ENCODE results near the gene HAUS7. TPM values are rescaled to one million over a fixed set of nuclear protein-coding genes. Genes with fewer than 3 reads are reported as not detected.

Gene HAUS7
- polyA plus RNA-seq, 2 of the 4 experiments (the other 2 are of a cell fraction), result 39.1 to 53.6 TPM

- Histone ChIP-seq H3K27ac (no peak overlapping the region), H3K9me3 (no peaks in the 10 kb centered on the region), H3K4me1 (no peaks in the 10 kb centered on the region), H3K4me2 (no peak overlapping the region), H3K4me3 (no peak overlapping the region)
- ATAC-seq (no peak), FAIRE-seq (no peak), DNase-seq (ENCODE audit: low read depth in 1 of 2, low spot score in 1 of 2) (no peak)
- POLR2A ChIA-PET, result no interaction called here
- 31% methylated on average over 7 of the region's 7 CpGs for WGBS (ENCODE audit: missing lambda C conversion rate)
- no peak for TF ChIP-seq USF2 (IDR thresholded peaks at IDR 0.05)
- TF ChIP-seq ZSCAN20 (CRISPR knock-in tag; IDR thresholded peaks at IDR 0.05), result no peak
- TF ChIP-seq EP300 (IDR thresholded peaks at IDR 0.05), result no peak
- TF ChIP-seq MYC (IDR thresholded peaks at IDR 0.05; ENCODE audit: borderline replicate concordance, low read length), result no peak
- TF ChIP-seq CHD4 (IDR thresholded peaks at IDR 0.05; ENCODE audit: borderline replicate concordance), result no peak
- no peak for TF ChIP-seq CHD2 (IDR thresholded peaks at IDR 0.05; ENCODE audit: low read length, partially characterized antibody)
- no peak for TF ChIP-seq RAD21 (conservative IDR thresholded peaks at IDR 0.05 in 1 of 2, IDR thresholded peaks at IDR 0.05 in 1 of 2)
- no peak for TF ChIP-seq HOXB5 (CRISPR knock-in tag; IDR thresholded peaks at IDR 0.05)
- no peak for TF ChIP-seq HDAC2 (IDR thresholded peaks at IDR 0.05)
- no peak for TF ChIP-seq HMGXB4 (CRISPR knock-in tag; IDR thresholded peaks at IDR 0.05; ENCODE audit: borderline replicate concordance)
- no peak for TF ChIP-seq GATA3 (IDR thresholded peaks at IDR 0.05; ENCODE audit: borderline replicate concordance)
- no peak for TF ChIP-seq TFCP2L1 (CRISPR knock-in tag; IDR thresholded peaks at IDR 0.05)
- TF ChIP-seq ESRRA (IDR thresholded peaks at IDR 0.05; ENCODE audit: borderline replicate concordance, low read length), result no peak
- TF ChIP-seq RFX5 (IDR thresholded peaks at IDR 0.05), result no peak
- TF ChIP-seq CEBPB (IDR thresholded peaks at IDR 0.05), result no peak
- CTCF ChIA-PET, result interaction anchor here (1.6 kb wide), 2 partner anchors 53 to 374 kb away, joined by 3 read pairs; no protein-coding TSS in a partner anchor
These were observed 63.5 kb downstream of the HAUS7 start for GRCh38 chrX:153406903-153407302.

- DNase-seq (ENCODE audit: low read depth in 1 of 2, low spot score in 1 of 2) (no peak), ATAC-seq (no peak), FAIRE-seq (no peak)
- Histone ChIP-seq H3K4me3 (no peak overlapping the region), H3K9me3 (no peaks in the 10 kb centered on the region), H3K4me1 (no peaks in the 10 kb centered on the region), H3K4me2 (no peak overlapping the region), H3K27ac (no peak overlapping the region)
- TF ChIP-seq REST (IDR thresholded peaks at IDR 0.05) (no peak), HEYL (CRISPR knock-in tag; IDR thresholded peaks at IDR 0.05) (no peak)
- ChIA-PET POLR2A (no interaction called here), CTCF (interaction anchor here (1.5 to 1.7 kb wide), 4 partner anchors 13 to 373 kb away, joined by 3 to 4 read pairs (median 3); no protein-coding TSS in a partner anchor)
- WGBS (ENCODE audit: missing lambda C conversion rate), result 61% methylated on average over 9 of the region's 9 CpGs
These were observed 64.4 kb downstream of the HAUS7 start for GRCh38 chrX:153406011-153406410.

- no peak overlapping the region for H3K4me2 ChIP-seq
- no peak for FAIRE-seq
- DNase-seq (ENCODE audit: low read depth in 1 of 2, low spot score in 1 of 2), result no peak
- CTCF ChIA-PET, result interaction anchor here (1.5 to 1.7 kb wide), 3 partner anchors 13 to 56 kb away, joined by 3 to 4 read pairs (median 3); no protein-coding TSS in a partner anchor
- no peaks in the 10 kb centered on the region for H3K4me1 ChIP-seq
- ATAC-seq, result no peak
- 22% methylated on average over 4 of the region's 5 CpGs for WGBS (ENCODE audit: missing lambda C conversion rate)
- H3K4me3 ChIP-seq, result no peak overlapping the region
- no peak overlapping the region for H3K27ac ChIP-seq
- POLR2A ChIA-PET, result no interaction called here
- no peaks in the 10 kb centered on the region for H3K9me3 ChIP-seq
- no peak for TF ChIP-seq RFX5 (IDR thresholded peaks at IDR 0.05)
- TF ChIP-seq PHF8 (IDR thresholded peaks at IDR 0.05; ENCODE audit: borderline replicate concordance, low read depth), result no peak
- no peak for TF ChIP-seq TP53 (CRISPR knock-in tag; IDR thresholded peaks at IDR 0.05)
- TF ChIP-seq POLR2AphosphoS2 (conservative IDR thresholded peaks at IDR 0.05; ENCODE audit: low read length), result no peak
- TF ChIP-seq ELK1 (IDR thresholded peaks at IDR 0.05; ENCODE audit: low read depth, low read length), result no peak
- TF ChIP-seq HOXB13 (CRISPR knock-in tag; IDR thresholded peaks at IDR 0.05; ENCODE audit: low read depth), result no peak
- TF ChIP-seq MAZ (IDR thresholded peaks at IDR 0.05; ENCODE audit: borderline replicate concordance, low read depth, low read length), result no peak
- no peak for TF ChIP-seq BHLHE40 (IDR thresholded peaks at IDR 0.05; ENCODE audit: low read depth, low read length)
- no peak for TF ChIP-seq ZSCAN20 (CRISPR knock-in tag; IDR thresholded peaks at IDR 0.05)
- no peak for TF ChIP-seq RAD21 (conservative IDR thresholded peaks at IDR 0.05 in 1 of 2, IDR thresholded peaks at IDR 0.05 in 1 of 2)
- no peak for TF ChIP-seq ESRRA (IDR thresholded peaks at IDR 0.05; ENCODE audit: borderline replicate concordance, low read length)
- TF ChIP-seq JUN (IDR thresholded peaks at IDR 0.05), result no peak
- no peak for TF ChIP-seq EP300 (IDR thresholded peaks at IDR 0.05)
- TF ChIP-seq POLR2A (IDR thresholded peaks at IDR 0.05; ENCODE audit: low read length), result no peak
- no peak for TF ChIP-seq KDM5A (IDR thresholded peaks at IDR 0.05)
- no peak for TF ChIP-seq KDM1A (IDR thresholded peaks at IDR 0.05; ENCODE audit: low read depth)
- TF ChIP-seq CBX2 (IDR thresholded peaks at IDR 0.05; ENCODE audit: borderline replicate concordance, low read depth), result no peak
These were observed 65.0 kb downstream of the HAUS7 start for GRCh38 chrX:153405426-153405825.

Measured in A549 (cell line).